ENCODE results near the gene DHRS13.

DHRS13 gene

DNA sequence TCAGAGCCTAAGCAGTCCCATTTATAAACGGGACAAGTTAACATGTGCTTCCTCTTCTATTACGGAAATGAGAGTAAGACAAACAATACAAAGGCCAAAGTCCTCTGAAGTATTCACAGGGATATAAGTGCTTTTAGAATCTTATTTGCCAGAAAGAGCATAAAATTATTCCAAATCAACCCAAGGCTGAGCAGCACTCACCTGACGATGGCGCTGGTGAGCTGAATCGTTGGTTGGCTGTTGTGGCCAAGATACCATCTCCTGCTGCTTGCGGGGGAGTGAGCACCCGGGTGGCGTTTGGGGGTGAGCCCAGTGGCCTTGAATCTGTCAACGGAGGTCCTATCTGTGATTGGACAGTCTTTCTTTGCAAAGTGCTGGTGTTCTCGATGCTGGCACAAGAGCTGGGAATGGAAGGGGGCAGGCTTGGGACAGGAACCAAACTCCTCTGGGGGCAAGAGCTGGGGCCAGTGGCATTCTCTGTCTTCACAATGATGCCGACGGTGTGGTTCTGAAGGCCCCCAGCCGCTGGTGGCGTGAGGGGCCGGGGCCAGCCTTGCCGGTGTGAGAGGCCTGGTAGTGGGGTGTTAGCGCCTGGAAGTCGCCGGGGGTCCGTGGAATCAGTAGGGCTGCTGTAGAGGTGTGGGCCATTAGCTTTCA lies 9.5 kb upstream of the DHRS13 start:
- Histone ChIP-seq H3K27ac (ENCODE audit: low read depth, low read length) (no peak overlapping the region), H3K27me3 (ENCODE audit: insufficient read depth, low read length) (no peaks in the 10 kb centered on the region), H3K9me3 (ENCODE audit: insufficient read depth, low read depth, low read length) (no peaks in the 10 kb centered on the region), H2BK12ac (ENCODE audit: low read length) (no peak overlapping the region), H4K8ac (ENCODE audit: low read depth, low read length) (no peak overlapping the region), H3K79me2 (ENCODE audit: control insufficient read depth, insufficient read depth, low read length, poor library complexity) (no peaks in the 10 kb centered on the region), H3K4me2 (ENCODE audit: low read length) (no peak overlapping the region), H2BK120ac (ENCODE audit: insufficient read depth, low read length, poor library complexity) (no peak overlapping the region), H4K91ac (ENCODE audit: low read depth, low read length) (no peak overlapping the region), H4K12ac (ENCODE audit: low read depth, low read length) (no peak overlapping the region), H3K18ac (ENCODE audit: low read length) (peak overlapping the region; percentile 33), H3K36me3 (ENCODE audit: control insufficient read depth in 1 of 2, insufficient read depth in 2 of 2, low read length in 2 of 2) (peaks cover 61 to 88% of the 10 kb centered on the region in 2 experiments), H3K4me1 (ENCODE audit: control insufficient read depth in 1 of 2, insufficient read depth in 2 of 2, low read length in 2 of 2) (no peaks in the 10 kb centered on the region), H3K9ac (ENCODE audit: low read length) (no peak overlapping the region), H3K4me3 (ENCODE audit: low read depth, low read length) (no peak overlapping the region), H3K4ac (ENCODE audit: low read depth, low read length) (no peak overlapping the region), H2AK5ac (ENCODE audit: low read length) (no peak overlapping the region), H3K79me1 (ENCODE audit: low read length) (no peaks in the 10 kb centered on the region), H2BK5ac (ENCODE audit: low read depth, low read length, poor library complexity) (no peak overlapping the region), H2AFZ (ENCODE audit: insufficient read depth, low read length, poor library complexity) (no peak overlapping the region), H3K14ac (ENCODE audit: low read length) (no peak overlapping the region), H3K23ac (ENCODE audit: low read length) (no peak overlapping the region)
- no CpG with 5 or more reads among the region's 20 CpGs for WGBS (ENCODE audit: extremely low coverage, insufficient coverage, insufficient read length)
- DNase-seq: no peak

DNA sequence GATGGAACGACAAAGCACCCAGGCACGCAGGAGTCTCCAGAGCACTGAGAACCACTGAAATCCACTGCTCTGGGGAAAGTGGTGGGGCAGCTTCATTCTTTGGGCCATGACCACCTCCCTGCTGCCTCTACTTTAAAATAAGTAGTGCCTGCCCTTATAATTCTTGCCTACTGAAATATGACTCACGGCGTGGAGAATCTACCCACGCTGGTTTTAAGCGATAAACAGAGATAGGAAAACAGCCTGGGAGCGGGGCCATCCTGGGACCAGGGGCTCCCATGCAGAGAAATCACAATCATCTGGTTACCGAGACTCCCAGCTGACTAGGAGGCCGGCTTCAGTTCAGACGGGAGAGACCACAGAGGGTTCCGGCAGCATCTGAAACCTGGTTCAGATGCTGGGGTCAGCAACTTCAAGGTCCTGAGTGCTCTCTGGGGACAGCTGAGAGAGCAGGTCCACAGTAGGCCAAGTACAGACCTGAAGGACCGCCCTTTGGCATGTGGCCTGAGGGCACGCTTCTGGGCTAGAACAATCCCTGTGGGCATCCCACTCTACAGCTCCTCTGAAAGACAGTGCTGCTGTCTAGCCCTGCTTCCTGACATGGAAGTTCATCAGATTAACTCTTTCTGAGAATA lies 8.6 kb upstream of the DHRS13 start:
- peaks cover 2% of the 10 kb centered on the region for H3K9me3 ChIP-seq (ENCODE audit: insufficient read depth, low read depth, low read length)
- H2BK120ac ChIP-seq (ENCODE audit: insufficient read depth, low read length, poor library complexity): no peak overlapping the region
- no peak overlapping the region for H3K4ac ChIP-seq (ENCODE audit: low read depth, low read length)
- H3K4me3 ChIP-seq (ENCODE audit: low read depth, low read length): no peak overlapping the region
- no peak overlapping the region for H3K9ac ChIP-seq (ENCODE audit: low read length)
- no peak overlapping the region for H2AK5ac ChIP-seq (ENCODE audit: low read length)
- H2BK12ac ChIP-seq (ENCODE audit: low read length): no peak overlapping the region
- no peak overlapping the region for H4K8ac ChIP-seq (ENCODE audit: low read depth, low read length)
- no peak overlapping the region for H2BK5ac ChIP-seq (ENCODE audit: low read depth, low read length, poor library complexity)
- H3K23ac ChIP-seq (ENCODE audit: low read length): no peak overlapping the region
- H3K27ac ChIP-seq (ENCODE audit: low read depth, low read length): no peak overlapping the region
- H3K27me3 ChIP-seq (ENCODE audit: insufficient read depth, low read length): no peaks in the 10 kb centered on the region
- DNase-seq: peak; percentile 92 to 96
- no peak overlapping the region for H3K14ac ChIP-seq (ENCODE audit: low read length)
- H3K4me1 ChIP-seq (ENCODE audit: control insufficient read depth in 1 of 2, insufficient read depth in 2 of 2, low read length in 2 of 2): no peaks in the 10 kb centered on the region
- no CpG with 5 or more reads among the region's 13 CpGs for WGBS (ENCODE audit: extremely low coverage, insufficient coverage, insufficient read length)
- H4K91ac ChIP-seq (ENCODE audit: low read depth, low read length): no peak overlapping the region
- no peak overlapping the region for H3K4me2 ChIP-seq (ENCODE audit: low read length)
- no peaks in the 10 kb centered on the region for H3K79me2 ChIP-seq (ENCODE audit: control insufficient read depth, insufficient read depth, low read length, poor library complexity)
- no peaks in the 10 kb centered on the region for H3K79me1 ChIP-seq (ENCODE audit: low read length)
- H3K18ac ChIP-seq (ENCODE audit: low read length): no peak overlapping the region
- no peak overlapping the region for H2AFZ ChIP-seq (ENCODE audit: insufficient read depth, low read length, poor library complexity)
- H3K36me3 ChIP-seq (ENCODE audit: control insufficient read depth in 1 of 2, insufficient read depth in 2 of 2, low read length in 2 of 2): peaks cover 66 to 89% of the 10 kb centered on the region in 2 experiments
- H4K12ac ChIP-seq (ENCODE audit: low read depth, low read length): no peak overlapping the region

DNA sequence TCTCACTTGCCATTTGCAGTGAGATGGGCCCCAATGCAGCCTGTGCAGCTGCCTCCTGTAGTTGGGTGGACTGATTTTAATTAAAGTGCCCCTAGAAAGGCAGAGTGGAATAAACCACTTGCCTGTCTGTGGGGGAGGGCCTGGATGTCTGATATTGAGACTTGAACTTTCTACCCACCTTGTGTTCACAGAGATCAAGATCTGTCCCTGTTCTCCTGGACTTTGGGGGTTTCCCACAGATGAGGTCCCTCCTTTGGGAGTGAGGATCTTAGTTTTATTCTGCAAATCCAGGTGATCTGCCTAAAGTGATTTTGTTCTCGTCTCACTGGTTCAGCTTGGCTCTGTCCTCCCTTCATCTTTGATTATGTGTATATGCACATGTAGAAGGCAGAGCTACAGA lies 7.7 kb upstream of the DHRS13 start:
- no peak for DNase-seq
- WGBS (ENCODE audit: extremely low coverage, insufficient coverage, insufficient read length): no CpG with 5 or more reads among the region's 1 CpG
- peaks cover 4% of the 10 kb centered on the region for H3K9me3 ChIP-seq (ENCODE audit: insufficient read depth, low read depth, low read length)
- no peak overlapping the region for H4K91ac ChIP-seq (ENCODE audit: low read depth, low read length)
- no peak overlapping the region for H4K12ac ChIP-seq (ENCODE audit: low read depth, low read length)
- H2AFZ ChIP-seq (ENCODE audit: insufficient read depth, low read length, poor library complexity): no peak overlapping the region
- no peak overlapping the region for H2BK12ac ChIP-seq (ENCODE audit: low read length)
- H3K79me1 ChIP-seq (ENCODE audit: low read length): no peaks in the 10 kb centered on the region
- H3K79me2 ChIP-seq (ENCODE audit: control insufficient read depth, insufficient read depth, low read length, poor library complexity): no peaks in the 10 kb centered on the region
- no peak overlapping the region for H3K23ac ChIP-seq (ENCODE audit: low read length)
- no peaks in the 10 kb centered on the region for H3K4me1 ChIP-seq (ENCODE audit: control insufficient read depth in 1 of 2, insufficient read depth in 2 of 2, low read length in 2 of 2)
- H2AK5ac ChIP-seq (ENCODE audit: low read length): no peak overlapping the region
- no peak overlapping the region for H3K4me3 ChIP-seq (ENCODE audit: low read depth, low read length)
- H3K27ac ChIP-seq (ENCODE audit: low read depth, low read length): no peak overlapping the region
- no peak overlapping the region for H3K4ac ChIP-seq (ENCODE audit: low read depth, low read length)
- no peak overlapping the region for H4K8ac ChIP-seq (ENCODE audit: low read depth, low read length)
- peaks cover 70 to 88% of the 10 kb centered on the region in 2 experiments for H3K36me3 ChIP-seq (ENCODE audit: control insufficient read depth in 1 of 2, insufficient read depth in 2 of 2, low read length in 2 of 2)
- H3K9ac ChIP-seq (ENCODE audit: low read length): no peak overlapping the region
- no peak overlapping the region for H3K4me2 ChIP-seq (ENCODE audit: low read length)
- no peaks in the 10 kb centered on the region for H3K27me3 ChIP-seq (ENCODE audit: insufficient read depth, low read length)
- no peak overlapping the region for H3K18ac ChIP-seq (ENCODE audit: low read length)
- no peak overlapping the region for H2BK120ac ChIP-seq (ENCODE audit: insufficient read depth, low read length, poor library complexity)
- no peak overlapping the region for H2BK5ac ChIP-seq (ENCODE audit: low read depth, low read length, poor library complexity)
- no peak overlapping the region for H3K14ac ChIP-seq (ENCODE audit: low read length)

DNA sequence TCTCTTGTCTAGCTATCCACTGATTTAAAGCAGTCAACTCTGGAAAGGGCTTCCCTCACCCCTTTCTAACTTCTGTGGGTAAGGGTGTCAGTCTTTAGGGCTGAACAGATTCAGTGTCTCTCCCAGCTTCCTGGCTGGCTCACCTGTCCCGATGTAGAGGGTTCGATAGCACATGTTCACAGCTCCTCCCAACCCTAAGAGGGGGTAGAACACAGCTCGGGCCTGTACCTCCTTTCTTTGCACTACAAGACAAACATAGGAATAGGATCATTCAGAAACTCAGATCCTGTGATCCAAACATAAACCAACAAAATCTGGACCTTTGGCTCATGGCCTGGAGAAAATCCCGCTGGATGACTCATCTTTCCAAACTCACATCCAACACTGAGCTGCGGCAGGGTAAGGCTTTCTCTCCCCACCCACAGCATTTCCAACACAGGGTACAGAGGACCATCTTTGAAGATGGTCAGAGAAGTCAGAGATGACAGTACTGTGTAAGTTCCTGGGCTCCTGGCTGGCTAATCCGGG lies 5.8 kb upstream of the DHRS13 start:
- Histone ChIP-seq H2AK5ac (ENCODE audit: low read length) (no peak overlapping the region), H3K4ac (ENCODE audit: low read depth, low read length) (no peak overlapping the region), H4K8ac (ENCODE audit: low read depth, low read length) (no peak overlapping the region), H2BK120ac (ENCODE audit: insufficient read depth, low read length, poor library complexity) (no peak overlapping the region), H3K9ac (ENCODE audit: low read length) (no peak overlapping the region), H3K9me3 (ENCODE audit: insufficient read depth, low read depth, low read length) (peaks cover 4% of the 10 kb centered on the region), H3K79me2 (ENCODE audit: control insufficient read depth, insufficient read depth, low read length, poor library complexity) (no peaks in the 10 kb centered on the region), H2AFZ (ENCODE audit: insufficient read depth, low read length, poor library complexity) (no peak overlapping the region), H3K36me3 (ENCODE audit: control insufficient read depth in 1 of 2, insufficient read depth in 2 of 2, low read length in 2 of 2) (peaks cover 65 to 75% of the 10 kb centered on the region in 2 experiments), H2BK12ac (ENCODE audit: low read length) (no peak overlapping the region), H2BK5ac (ENCODE audit: low read depth, low read length, poor library complexity) (no peak overlapping the region), H4K12ac (ENCODE audit: low read depth, low read length) (no peak overlapping the region), H3K4me3 (ENCODE audit: low read depth, low read length) (no peak overlapping the region), H3K27ac (ENCODE audit: low read depth, low read length) (no peak overlapping the region), H3K18ac (ENCODE audit: low read length) (no peak overlapping the region), H3K14ac (ENCODE audit: low read length) (no peak overlapping the region), H3K79me1 (ENCODE audit: low read length) (no peaks in the 10 kb centered on the region), H3K4me2 (ENCODE audit: low read length) (no peak overlapping the region), H3K27me3 (ENCODE audit: insufficient read depth, low read length) (no peaks in the 10 kb centered on the region), H3K23ac (ENCODE audit: low read length) (no peak overlapping the region), H3K4me1 (ENCODE audit: control insufficient read depth in 1 of 2, insufficient read depth in 2 of 2, low read length in 2 of 2) (peaks cover 0 to 2% of the 10 kb centered on the region in 2 experiments), H4K91ac (ENCODE audit: low read depth, low read length) (no peak overlapping the region)
- no peak for DNase-seq
- WGBS (ENCODE audit: extremely low coverage, insufficient coverage, insufficient read length): no CpG with 5 or more reads among the region's 6 CpGs
